Stomach (tissue), 4 donors: ENCODE results near the gene ATP1A1.

Experiments
- CTCF ChIP-seq, 7 experiments: fragments of 450-650 bp in 4 of 7; fragments of 200-600 bp in 3 of 7; sonication (generic) in 3 of 7; IDR thresholded peaks; one replicate each; pipeline ENCODE4 v1.5.1; 2016 to 2019; ENCODE audit warnings: antibody characterized with exemption in 7 of 7, control low read depth in 2 of 7, mild to moderate bottlenecking in 1 of 7
- EP300 ChIP-seq: sonication (generic); formaldehyde crosslinking; IDR thresholded peaks from one replicate; pipeline ENCODE4 v1.6.1; 2017; ENCODE audit warnings: antibody characterized with exemption
- POLR2A ChIP-seq, 4 donors: fragments of 450-650 bp; IDR thresholded peaks; one replicate each; pipeline ENCODE4 v1.6.1; 2016; ENCODE audit warnings: antibody characterized with exemption in 4 of 4, control low read depth in 2 of 4, mild to moderate bottlenecking in 1 of 4, moderate library complexity in 1 of 4
- POLR2AphosphoS5 ChIP-seq, 3 donors: sonication (generic); formaldehyde crosslinking; IDR thresholded peaks; one replicate each; pipeline ENCODE4 v1.6.1; 2016; ENCODE audit warnings: antibody characterized with exemption in 3 of 3

- no peak for TF ChIP-seq POLR2A (IDR thresholded peaks at IDR 0.05)
- TF ChIP-seq POLR2AphosphoS5 (IDR thresholded peaks at IDR 0.05), result no peak
- no peak for TF ChIP-seq CTCF (IDR thresholded peaks at IDR 0.05)
- no peak for TF ChIP-seq EP300
Observed at GRCh38 chr1:116356067-116356466, 17.0 kb upstream of the ATP1A1 start.
